ENCODE measurements around the gene TUBA1C. TPM values are rescaled to one million over a fixed set of nuclear protein-coding genes. Genes with fewer than 3 reads are reported as not detected.

The TUBA1C gene
- total RNA-seq, 1 experiment from 2014 or later = 660 TPM

DNA sequence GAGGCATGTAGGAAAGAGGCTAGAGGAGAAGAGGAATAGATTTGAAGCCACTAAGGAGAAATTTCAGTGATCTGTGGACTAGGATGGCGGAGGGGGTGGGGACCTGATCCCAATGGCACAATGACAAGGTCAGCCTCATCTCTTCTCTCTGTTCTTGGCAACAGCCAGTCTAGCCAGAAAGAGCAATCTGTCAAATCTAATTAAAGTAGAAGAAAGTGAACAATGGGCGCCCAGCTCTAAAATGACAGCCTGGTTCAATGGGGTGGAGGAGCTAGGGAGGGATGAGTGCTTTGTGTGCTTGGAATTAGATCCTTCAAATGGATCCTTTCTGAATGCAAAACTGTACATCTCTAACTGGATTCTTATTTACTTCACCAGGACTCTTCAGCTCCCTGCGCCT lies 37.2 kb upstream of the TUBA1C start:
- no peak overlapping the region for H3K56ac ChIP-seq (ENCODE audit: insufficient read length, low read depth, low read length)
- no peak overlapping the region for H4K5ac ChIP-seq (ENCODE audit: insufficient read length, low read depth, low read length)
- no peaks in the 10 kb centered on the region for H3K79me2 ChIP-seq (ENCODE audit: insufficient read depth, low read length)
- no peaks in the 10 kb centered on the region; the same call in 1 of the 2 replicates for H3K4me1 ChIP-seq (ENCODE audit: insufficient read depth, low read length)
- no peak overlapping the region for H3K4ac ChIP-seq (ENCODE audit: low read depth, low read length)
- H3K9ac ChIP-seq (ENCODE audit: extremely low read depth, insufficient read length, low read length) = no peak overlapping the region
- H3K23me2 ChIP-seq (ENCODE audit: insufficient read length, low read depth, low read length, poor library complexity, severe bottlenecking) = no peaks in the 10 kb centered on the region
- no peak overlapping the region for H4K91ac ChIP-seq (ENCODE audit: insufficient read length, low read depth, low read length)
- DNase-seq = no peak
- no peak overlapping the region for H3K14ac ChIP-seq (ENCODE audit: insufficient read depth, low read length)
- TF ChIP-seq, protein P1, sequence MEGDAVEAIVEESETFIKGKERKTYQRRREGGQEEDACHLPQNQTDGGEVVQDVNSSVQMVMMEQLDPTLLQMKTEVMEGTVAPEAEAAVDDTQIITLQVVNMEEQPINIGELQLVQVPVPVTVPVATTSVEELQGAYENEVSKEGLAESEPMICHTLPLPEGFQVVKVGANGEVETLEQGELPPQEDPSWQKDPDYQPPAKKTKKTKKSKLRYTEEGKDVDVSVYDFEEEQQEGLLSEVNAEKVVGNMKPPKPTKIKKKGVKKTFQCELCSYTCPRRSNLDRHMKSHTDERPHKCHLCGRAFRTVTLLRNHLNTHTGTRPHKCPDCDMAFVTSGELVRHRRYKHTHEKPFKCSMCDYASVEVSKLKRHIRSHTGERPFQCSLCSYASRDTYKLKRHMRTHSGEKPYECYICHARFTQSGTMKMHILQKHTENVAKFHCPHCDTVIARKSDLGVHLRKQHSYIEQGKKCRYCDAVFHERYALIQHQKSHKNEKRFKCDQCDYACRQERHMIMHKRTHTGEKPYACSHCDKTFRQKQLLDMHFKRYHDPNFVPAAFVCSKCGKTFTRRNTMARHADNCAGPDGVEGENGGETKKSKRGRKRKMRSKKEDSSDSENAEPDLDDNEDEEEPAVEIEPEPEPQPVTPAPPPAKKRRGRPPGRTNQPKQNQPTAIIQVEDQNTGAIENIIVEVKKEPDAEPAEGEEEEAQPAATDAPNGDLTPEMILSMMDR (conservative IDR thresholded peaks at IDR 0.05) = no peak
- H3K27ac Mint-ChIP-seq = no peak overlapping the region
- H2BK15ac ChIP-seq (ENCODE audit: low read depth, low read length) = no peak overlapping the region
- no peak overlapping the region for H2BK20ac ChIP-seq (ENCODE audit: low read depth, low read length, poor library complexity, severe bottlenecking)
- H2AK5ac ChIP-seq (ENCODE audit: insufficient read length, low read length) = no peak overlapping the region
- no peaks in the 10 kb centered on the region for H3K9me3 ChIP-seq (ENCODE audit: control insufficient read depth, low read depth, low read length)
- no peaks in the 10 kb centered on the region for H4K20me1 ChIP-seq (ENCODE audit: control insufficient read depth, insufficient read depth, insufficient read length)
- H2BK120ac ChIP-seq (ENCODE audit: low read depth, low read length, poor library complexity, severe bottlenecking) = no peak overlapping the region
- H2BK5ac ChIP-seq (ENCODE audit: insufficient read length, low read length) = no peak overlapping the region
- H3K36me3 Mint-ChIP-seq (ENCODE audit: insufficient read depth in 1 of 3, low read depth in 3 of 3) = no peaks in the 10 kb centered on the region
- no peaks in the 10 kb centered on the region for H3K27me3 ChIP-seq (ENCODE audit: insufficient read depth, low read length)
- H3K27me3 Mint-ChIP-seq (ENCODE audit: low read depth) = 0 out of 2 replicates have a peak, but pooled peaks cover 2% of the 10 kb centered on the region
- no peak overlapping the region for H2AFZ ChIP-seq (ENCODE audit: low read length)
- no peaks in the 10 kb centered on the region for H3K79me1 ChIP-seq (ENCODE audit: insufficient read depth, low read depth, low read length, poor library complexity, severe bottlenecking)
- H3K9me3 Mint-ChIP-seq = no peaks in the 10 kb centered on the region
- H3K4me3 Mint-ChIP-seq = no peak overlapping the region
- H4K8ac ChIP-seq (replicated peaks; ENCODE audit: insufficient read length, low read depth, low read length) = no peak overlapping the region
- no peak overlapping the region for H3K23ac ChIP-seq (ENCODE audit: insufficient read length, low read depth, low read length)
- H3K18ac ChIP-seq (ENCODE audit: insufficient read length, low read depth, low read length) = no peak overlapping the region
- peaks cover 6 to 10% of the 10 kb centered on the region in 2 experiments for H3K4me1 Mint-ChIP-seq
- H3K27ac ChIP-seq (ENCODE audit: insufficient read length, low read depth, low read length) = no peak overlapping the region
- H3T11ph ChIP-seq (ENCODE audit: low read length) = no peak overlapping the region
- WGBS (ENCODE audit: extremely low coverage, insufficient read length, low lambda C conversion rate) = no CpG with 5 or more reads among the region's 3 CpGs
- H3K4me2 ChIP-seq (ENCODE audit: insufficient read depth, insufficient read length, low read length) = no peak overlapping the region
- no peak overlapping the region for H2BK12ac ChIP-seq (ENCODE audit: insufficient read length, low read depth, low read length)

All from H9 (cell line).